Left ventricle myocardium superior (tissue), 1 donor: ENCODE measurements around the gene NLRP1. TPM values are rescaled to one million over a fixed set of nuclear protein-coding genes. Genes with fewer than 3 reads are reported as not detected.

Experiments
- ATAC-seq: fragments of 200-7000 bp; cut with Tn5 transposase; one replicate; pipeline ENCODE4 v1.9.1; 2020; ENCODE audit warnings: mild to moderate bottlenecking, moderate library complexity
- DNase-seq: peaks from one replicate; pipeline ENCODE4 v3.0.0-alpha.2; 2020
- intact Hi-C: fragments of 100-400 bp; cut with micrococcal nuclease; formaldehyde crosslinking; loops from one replicate; pipeline ENCODE4 v1.11.0; 2022
- total RNA-seq: library from RNA; stranded (reverse); fragmentation: NEBNext Ultra II Directional; extraction: Animal tissue kit (Norgen Biotek cat#: 25700); gene quantifications from one replicate; pipeline ENCODE4 v1.2.1, GENCODE V29; 2021
- donor health status: DM: no; HTN: yes; CAD: no; lungs with severe emphysema.

The NLRP1 gene
- total RNA-seq, 1 donor from 2014 or later: 8.4 TPM

DNA sequence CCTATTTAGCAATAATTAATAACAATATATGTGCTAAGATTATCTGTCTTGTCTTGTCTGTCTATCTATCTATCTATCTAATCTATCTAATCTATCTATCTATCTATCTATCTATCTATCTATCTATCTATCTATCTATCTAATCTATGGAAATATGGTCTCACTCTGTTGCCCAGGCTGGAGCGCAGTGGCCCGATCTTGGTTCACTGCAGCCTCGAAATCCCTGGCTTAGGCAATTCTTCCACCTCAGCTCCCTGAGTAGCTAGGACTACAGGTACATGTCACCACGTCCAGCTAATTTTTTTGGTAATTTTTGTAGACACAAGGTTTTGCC, 53.3 kb downstream of the NLRP1 start:
- ATAC-seq (no peak), DNase-seq (no peak)
- intact Hi-C loops: no loop called here

DNA sequence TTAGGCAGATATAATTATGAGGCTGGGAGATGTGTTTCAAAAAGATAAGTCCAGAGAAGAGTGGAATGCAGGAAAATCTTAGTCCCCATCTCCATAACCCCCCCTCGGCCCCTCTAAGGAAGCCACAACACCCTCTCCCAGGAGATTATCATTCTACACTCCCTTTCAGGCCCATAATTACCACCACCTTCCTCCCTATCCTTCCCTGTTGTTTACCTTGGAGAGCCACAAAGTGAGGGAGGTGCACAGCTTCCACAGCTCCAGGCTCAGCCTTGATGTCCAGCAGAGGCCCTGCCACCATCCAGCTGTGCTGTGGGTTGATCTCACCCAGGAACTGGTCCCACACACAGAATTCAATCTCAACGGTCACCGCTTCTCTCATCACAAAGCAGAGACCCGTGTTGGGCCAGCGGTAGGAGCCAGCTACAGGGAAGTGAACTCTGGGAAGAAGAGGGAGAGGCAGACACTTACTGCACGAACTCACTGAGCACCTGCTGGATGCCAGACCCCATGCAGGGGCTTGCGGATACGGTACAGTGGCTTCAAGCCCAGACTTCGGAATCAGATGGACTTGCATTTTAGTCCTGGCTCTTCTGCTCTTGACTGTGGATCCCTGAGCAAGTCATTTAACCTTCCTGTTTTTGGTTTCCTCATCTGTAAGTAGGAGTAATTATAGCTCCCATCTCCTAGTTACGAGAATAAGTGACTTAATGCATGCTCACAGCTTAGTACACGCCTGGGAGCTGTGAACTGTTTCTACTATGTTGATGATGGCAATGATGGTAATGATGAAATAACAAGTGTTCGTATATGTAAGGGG, 53.8 kb downstream of the NLRP1 start:
- intact Hi-C loops: no loop called here
- no peak for DNase-seq
- no peak for ATAC-seq

DNA sequence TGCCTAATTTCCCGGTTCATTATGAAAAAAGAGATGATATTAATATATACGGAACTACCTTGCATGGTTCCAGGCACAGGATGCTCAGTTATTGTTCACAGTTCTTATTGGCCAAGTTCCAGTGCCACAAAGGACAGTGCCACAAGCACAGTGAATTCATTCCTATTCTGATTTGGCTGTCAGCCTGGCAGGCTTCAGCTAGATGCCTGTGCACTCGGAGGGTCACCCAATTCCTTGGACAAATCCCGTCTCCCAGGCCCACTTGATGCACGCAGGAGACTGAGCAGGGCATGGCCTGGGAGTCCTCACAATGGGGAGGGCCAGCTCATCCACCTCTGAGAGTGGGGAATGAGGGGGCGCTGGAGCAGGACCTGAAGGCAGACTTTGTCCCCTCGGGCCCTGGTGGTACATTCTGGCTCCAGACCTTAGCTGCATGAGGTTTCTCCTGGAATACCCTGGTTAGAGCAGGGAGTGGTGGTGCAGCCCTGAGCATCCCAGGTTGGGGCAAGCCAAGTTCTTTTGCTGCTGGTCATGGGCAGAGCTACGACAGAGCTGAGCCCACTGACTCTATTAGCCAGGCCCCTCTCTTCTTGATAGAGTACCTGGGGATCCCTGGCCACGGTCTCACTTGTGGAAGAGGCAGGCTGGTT, 56.6 kb downstream of the NLRP1 start:
- intact Hi-C loops: no loop called here
- no peak for ATAC-seq
- no peak for DNase-seq

DNA sequence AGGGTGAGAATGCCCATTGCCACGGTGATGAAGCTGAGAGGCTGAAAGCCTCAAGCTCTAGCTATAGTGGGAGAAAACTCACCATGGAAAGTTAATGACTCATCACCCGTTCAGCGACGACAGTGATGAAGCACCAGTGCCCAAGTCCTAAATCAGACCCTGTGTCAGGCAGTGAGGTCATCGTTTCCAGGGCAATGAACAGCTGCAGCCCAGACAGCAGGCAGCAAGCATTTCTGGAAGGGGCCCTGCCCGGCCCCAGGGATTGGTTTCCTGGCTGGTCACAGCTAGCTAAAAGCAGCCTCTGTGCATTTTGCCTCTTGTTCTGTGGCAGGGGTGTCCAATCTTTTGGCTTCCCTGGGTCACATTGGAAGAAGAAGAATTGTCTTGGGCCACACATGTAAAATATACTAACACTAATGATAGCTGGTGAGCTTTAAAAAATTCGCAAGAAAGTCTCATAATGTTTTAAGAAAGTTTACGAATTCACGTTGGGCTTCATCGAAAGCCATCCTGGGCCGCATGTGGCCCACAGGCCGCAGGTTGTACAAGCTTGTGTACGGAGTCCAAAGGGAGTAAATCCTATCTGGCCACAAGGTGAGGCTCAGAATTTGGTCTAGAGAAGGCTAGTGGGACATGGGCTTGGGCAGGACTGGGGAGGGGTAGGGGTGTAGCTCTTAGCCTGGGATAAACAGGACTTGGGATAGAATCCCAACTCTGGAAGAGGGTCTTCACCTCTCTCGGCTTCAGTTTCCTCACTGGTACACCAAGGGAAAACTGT, 57.3 kb downstream of the NLRP1 start:
- ATAC-seq (peak; percentile 98), DNase-seq (peak; percentile 71)
- intact Hi-C loops: no loop called here

DNA sequence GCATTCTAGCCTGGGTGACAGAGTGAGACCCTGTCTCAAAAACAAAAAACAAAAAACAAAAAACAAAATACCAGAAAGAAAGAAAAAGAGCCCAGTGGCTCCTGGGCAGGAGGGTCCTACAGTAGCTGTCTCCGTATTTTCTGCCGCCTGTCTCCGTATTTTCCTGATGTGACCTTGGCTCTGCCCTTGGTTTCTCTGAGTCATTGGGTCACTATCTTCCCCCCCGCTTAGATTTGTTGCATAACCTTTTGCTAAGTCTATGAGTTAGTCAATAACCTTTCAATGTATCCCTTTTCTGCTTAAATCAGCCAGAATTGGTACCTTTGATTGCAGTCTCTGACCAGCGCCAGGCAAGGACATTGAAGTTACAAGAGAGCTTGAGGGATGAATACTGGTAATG, 61.1 kb downstream of the NLRP1 start:
- no peak for DNase-seq
- intact Hi-C loops: no loop called here
- ATAC-seq: no peak

DNA sequence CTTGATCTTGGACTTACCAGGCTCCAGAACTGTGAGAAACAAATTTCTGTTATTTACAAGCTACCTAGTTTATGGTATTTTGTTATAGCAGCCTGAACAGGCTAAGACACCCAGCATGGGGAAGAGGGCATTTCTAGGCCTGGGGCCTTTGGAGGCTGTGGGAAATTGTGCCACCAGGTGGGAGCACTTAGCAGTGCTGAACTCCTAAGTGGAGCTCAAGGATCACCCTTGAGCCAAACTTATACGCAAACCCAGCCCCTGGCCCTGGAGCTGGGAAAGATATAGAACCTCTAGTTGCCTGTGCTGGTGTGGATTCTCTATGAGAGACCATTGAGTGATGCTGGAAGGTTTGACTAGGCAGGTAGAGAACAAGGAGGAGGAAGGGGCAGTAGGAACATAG, 61.8 kb downstream of the NLRP1 start:
- ATAC-seq (no peak), DNase-seq (no peak)
- intact Hi-C loops: no loop called here

DNA sequence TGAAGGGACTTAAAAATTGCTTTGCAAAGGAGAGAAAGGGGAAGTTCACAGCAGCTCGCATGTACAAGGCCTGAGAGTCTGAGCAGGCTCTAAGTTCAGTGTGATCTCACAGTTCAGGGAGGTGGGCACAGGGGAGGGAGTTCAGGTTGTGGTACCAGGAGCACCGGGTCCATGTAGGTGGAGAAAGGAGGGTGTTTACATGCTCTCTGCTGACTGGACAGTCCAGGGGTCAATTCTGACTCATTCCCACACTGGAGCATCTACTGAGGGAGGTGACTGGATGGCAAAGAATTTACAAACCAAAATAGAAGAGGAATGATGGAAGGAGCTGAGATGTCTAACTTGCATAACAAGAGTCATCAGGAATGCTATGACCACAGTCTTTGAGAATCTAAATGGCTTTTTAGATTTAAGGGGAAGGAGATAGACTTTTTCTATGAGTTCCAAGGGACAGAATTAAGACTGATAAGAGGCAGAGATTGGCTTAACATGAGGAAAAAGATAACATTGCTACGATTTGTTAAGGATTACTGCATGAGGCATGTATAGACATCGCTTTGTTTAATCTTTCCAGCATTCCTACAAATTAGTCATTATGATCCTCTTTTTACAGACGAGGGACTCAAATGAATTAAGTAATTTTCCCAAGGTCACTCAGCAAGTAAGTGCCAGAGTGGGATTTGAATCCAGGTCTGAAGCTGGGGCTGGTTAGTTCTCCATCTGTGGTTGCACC, 68.1 kb downstream of the NLRP1 start:
- intact Hi-C loops: no loop called here
- DNase-seq: no peak
- no peak for ATAC-seq

DNA sequence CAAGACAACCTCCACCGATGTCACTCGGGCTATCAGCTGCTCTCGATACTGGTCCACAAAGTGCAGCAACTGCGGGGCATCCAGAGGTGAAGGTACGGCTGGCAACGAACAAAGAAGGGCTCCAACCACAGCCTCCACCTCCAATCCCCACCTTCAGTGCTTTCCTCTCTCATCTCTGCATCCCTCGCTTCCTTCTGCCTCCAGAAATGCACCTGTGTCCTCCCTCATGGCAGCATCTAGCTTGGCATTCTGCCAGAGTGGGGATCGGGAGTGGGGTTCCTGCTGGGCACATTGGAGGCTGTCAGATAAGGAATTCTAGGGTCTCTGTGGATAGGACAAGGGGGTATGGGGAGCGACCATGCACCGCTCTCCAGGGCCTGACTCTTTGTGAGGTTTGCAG, 69.3 kb downstream of the NLRP1 start:
- DNase-seq (no peak), ATAC-seq (no peak)
- intact Hi-C loops: no loop called here

DNA sequence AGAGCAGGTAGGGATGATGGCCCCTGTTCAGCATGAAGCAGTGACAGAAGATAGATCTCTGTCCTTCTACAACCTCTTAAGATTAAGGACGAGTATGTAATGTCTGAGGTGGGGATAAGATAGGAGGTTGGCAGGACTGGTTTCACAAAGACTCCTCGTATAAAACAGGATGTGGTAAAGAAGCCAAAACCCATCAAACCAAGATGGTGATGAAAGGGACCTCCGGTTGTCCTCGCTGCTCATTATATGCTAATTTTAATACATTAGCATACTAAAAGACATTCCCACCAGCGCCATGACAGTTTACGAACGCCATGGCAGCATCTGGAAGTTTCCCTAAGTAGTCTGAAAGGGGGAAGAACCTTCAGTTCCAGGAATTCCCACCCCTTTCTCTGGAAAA, 70.7 kb downstream of the NLRP1 start:
- ATAC-seq: no peak
- DNase-seq: no peak
- intact Hi-C loops: no loop called here

DNA sequence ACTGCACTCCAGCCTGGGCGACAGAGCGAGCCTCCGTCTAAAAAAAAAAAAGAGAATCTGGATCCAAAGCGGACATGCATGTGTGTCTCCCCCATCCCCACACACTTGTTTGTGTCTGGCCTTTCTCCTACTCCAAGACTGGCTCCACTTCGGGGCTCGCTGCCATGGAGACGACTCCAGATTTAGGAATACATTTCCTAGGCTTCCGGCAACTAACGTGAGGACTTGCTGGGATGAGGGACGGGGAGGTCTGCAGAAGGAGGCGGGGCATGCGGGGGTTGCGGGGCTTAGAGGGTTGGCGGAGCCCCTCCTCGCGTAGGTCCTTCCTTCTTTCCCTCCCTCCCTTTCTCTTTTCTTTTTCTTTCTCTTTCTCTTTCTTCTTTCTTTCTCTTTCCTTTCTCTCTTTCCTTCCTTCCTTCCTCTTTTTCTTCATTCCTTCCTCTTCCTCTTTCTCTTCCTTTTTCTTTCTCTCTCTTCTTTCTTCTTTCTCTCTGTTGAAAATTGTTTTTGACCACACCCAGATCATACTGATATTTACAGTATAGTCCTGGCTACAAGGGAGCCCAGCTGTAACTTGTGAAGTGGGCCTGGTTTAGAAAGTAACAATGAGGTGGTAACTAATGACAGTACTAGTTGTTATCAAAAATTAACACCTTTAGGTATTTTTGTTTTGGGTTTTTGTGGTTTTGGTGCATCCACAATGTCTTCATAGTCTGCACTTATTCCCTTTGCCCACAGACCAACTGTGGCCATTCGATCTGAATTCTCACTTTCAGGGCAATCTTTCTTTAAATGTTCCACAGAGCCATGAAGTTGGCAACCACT, 72.7 kb downstream of the NLRP1 start:
- ATAC-seq: no peak
- no peak for DNase-seq

DNA sequence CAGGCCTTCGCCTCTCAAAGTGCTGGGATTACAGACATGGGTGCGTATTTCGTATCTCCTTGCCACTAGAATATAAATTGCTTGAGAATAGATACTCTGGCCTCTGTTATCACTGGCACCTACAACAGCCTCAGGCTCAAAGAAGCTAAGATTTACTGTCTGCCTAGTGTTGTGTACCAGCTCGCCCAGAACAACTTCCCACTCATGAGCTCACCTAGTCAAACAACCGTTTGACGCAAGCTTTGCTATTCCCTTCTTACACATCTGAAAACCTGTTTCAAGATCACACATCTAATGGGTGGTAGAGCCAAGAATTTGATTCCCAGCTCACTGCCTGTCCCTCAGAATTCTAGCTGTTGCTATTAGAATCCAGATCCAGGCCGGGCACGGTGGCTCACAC, 73.5 kb downstream of the NLRP1 start:
- DNase-seq: no peak
- ATAC-seq: no peak
- intact Hi-C loops: no loop called here

More for the DNA sequence above, 72.7 kb downstream of the NLRP1 start:
- intact Hi-C loops: no loop called here

DNA sequence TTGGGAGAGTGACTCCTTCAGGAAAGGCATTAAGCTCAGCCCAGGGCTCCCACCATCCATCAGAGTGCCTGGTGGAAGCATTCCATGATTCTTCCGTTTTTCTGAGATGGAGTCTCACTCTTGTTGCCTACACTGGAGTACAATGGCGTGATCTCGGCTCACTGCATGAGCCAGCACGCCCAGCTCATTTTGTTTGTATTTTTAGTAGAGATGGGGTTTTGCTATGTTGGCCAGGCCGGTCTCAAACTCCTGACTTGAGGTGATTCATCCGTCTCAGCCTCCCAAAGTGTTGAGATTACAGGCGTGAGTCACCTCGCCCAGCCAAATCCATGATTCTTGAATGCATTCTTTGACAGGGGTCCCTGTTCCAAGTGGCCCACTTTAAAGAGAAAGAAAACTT, 74.8 kb downstream of the NLRP1 start:
- DNase-seq: no peak
- no peak for ATAC-seq
- intact Hi-C loops: no loop called here

DNA sequence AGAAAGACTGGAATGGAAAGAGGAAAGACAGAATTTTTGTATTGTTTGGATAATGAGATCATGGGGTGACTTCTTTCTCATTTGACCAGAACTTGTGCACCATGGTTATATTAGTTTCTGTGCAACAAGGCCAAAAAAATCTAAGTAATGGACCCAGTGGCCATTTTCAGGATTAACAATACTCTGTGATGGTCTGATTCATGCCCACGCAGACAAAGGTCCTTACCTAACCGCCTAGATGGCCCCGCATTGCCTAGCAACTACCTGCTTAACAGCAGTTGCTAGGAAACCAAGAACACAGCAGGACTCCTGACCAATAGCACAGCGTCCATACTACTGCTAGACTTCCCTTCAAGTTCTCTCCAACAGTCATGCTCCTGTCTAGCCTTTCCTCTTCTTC, 75.5 kb downstream of the NLRP1 start:
- DNase-seq: no peak
- intact Hi-C loops: no loop called here
- no peak for ATAC-seq

DNA sequence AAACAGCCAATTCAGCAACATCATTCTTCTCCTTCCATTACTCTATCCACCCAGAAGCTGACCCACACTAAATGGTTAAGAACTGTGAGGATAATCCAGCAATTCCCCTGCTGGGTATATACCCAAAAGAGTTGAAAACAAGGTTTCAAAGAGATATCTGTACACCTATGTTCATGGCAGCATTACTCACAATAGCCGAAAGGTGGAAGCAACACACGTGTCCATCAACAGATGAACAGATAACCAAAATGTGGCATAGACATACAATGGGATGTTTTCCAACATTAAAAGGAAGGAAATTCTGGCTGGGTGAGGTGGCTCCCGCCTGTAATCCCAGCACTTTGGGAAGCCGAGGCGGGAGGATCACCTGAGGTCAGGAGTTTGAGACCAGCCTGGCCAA, 78.0 kb downstream of the NLRP1 start:
- DNase-seq (no peak), ATAC-seq (no peak)
- intact Hi-C loops: no loop called here

DNA sequence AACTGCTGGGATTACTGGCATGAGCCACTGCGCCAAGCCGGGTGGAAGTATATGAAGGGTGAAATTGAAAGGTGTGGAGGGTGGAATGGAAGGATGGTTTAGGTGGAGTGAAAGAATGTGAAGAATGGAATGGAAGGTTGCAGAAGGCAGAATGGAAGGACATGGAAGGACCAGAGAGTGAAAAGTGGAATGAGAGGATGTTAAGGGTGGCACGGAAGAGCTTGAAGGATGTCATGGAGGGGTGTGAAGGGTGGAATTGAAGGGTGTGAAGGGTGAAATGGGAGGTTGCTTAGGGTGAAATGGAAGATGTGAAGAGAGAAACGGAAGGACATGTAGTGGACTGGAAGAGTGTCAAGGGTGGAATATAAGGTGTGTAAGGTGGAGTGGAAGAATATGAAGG, 81.8 kb downstream of the NLRP1 start:
- DNase-seq: no peak
- ATAC-seq: no peak
- intact Hi-C loops: no loop called here

DNA sequence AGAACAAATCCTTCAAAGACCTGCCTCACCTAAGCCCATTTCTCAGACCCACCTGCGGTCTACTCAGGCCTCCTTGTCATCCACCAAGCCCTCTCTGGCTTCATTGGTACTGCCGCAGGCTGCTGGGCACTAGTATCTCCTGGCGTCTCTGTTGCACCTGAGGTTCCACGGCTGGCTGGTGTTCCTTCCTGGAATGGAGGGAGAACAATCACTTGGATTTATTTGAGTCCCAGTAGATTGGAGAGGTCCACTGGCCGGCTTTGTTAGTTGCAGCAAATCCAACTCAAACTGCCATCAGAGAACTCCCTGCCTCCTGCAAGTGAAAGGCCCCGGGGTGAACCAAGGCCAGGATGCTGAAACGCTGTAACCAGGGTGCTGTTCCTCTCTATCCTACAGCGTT, 82.6 kb downstream of the NLRP1 start:
- intact Hi-C loops: no loop called here
- ATAC-seq: no peak

DNA sequence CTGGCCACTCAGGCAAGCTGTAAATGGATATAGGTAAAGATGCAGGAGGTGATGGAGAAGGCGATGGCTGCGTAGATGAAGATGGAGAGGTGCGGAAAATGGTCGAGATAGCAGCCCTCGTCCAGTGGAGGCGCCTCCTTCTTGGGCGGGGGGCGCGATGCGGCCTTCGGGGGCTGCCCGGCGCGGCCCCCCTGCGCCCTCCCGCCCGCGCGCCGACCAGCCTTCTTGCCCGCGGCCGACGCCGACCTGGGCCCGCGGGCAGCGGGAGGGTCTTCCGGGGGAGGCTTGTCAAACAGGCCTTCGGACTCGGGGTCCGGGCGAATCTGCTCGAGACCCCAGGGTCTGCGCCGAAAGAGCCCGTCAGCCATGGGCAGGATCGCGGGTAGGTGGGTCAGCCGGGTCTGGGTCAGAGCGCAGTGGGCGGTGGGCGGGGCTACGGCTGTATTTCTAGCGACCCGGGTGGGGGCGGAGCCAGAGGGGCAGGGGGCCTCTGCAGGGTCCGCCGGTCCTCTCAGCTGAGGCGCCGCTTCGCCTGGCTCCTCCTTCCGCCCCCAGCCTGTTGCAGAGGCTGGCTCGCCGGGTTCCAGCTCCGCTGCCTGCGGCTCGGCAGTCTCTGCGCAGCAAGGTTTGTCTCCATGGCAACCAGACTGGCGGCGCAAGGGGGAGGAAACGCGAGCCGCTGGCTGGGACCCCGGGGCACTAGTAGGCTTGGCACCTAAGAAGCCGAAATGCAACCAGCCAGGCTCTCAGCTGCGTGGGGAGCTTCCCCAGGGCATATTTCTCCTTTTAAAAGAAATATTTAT, 83.5 kb downstream of the NLRP1 start:
- peak; percentile 88 for ATAC-seq
- intact Hi-C loops: no loop called here
- DNase-seq: peak; percentile 78

More for the DNA sequence above, 82.6 kb downstream of the NLRP1 start:
- DNase-seq: no peak

DNA sequence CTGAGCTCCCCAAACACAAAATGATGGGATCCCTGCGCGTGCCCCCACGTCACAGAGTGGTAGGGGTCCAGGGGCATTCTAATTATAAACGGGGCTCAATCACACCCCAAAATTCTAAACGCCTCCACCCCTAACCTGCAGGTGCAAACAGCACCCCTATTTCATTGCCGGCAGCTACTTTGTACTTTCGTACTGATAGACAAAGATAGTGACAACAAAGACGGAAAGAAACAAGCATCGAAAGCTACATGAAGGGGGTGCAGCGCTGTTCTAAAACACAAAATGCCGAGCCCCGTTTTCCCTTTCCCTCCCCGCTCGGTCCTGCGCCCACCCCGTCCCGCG, 84.1 kb downstream of the NLRP1 start:
- ATAC-seq (no peak), DNase-seq (no peak)
- intact Hi-C loops: no loop called here
